WTC11 (cell line): Measurements from ENCODE around the gene PTPRU.

Source experiments
- CREB1 ChIP-seq: sonication (generic); formaldehyde crosslinking; IDR thresholded peaks from 2 replicates; pipeline ENCODE4 v1.8.0; 2023; ENCODE audit warnings: mild to moderate bottlenecking, missing genetic modification reagents
- ESRRA ChIP-seq: sonication (generic); formaldehyde crosslinking; IDR thresholded peaks from 2 replicates; pipeline ENCODE4 v1.8.1; 2022; ENCODE audit warnings: mild to moderate bottlenecking, missing genetic modification reagents, borderline replicate concordance
- KAT7 ChIP-seq: sonication (generic); formaldehyde crosslinking; IDR thresholded peaks from 2 replicates; pipeline ENCODE4 v1.8.1; 2023; ENCODE audit warnings: missing genetic modification reagents, mild to moderate bottlenecking, borderline replicate concordance
- NR2C2 ChIP-seq: sonication (generic); formaldehyde crosslinking; IDR thresholded peaks from 2 replicates; pipeline ENCODE4 v1.8.0; 2022; ENCODE audit warnings: mild to moderate bottlenecking, missing genetic modification reagents
- SP1 ChIP-seq: sonication (generic); formaldehyde crosslinking; conservative IDR thresholded peaks from 2 replicates; pipeline ENCODE4 v1.8.1; 2022; ENCODE audit warnings: missing genetic modification reagents
- ZBTB21 ChIP-seq: sonication (generic); formaldehyde crosslinking; IDR thresholded peaks from 2 replicates; pipeline ENCODE4 v1.8.1; 2023; ENCODE audit warnings: mild to moderate bottlenecking, missing genetic modification reagents, borderline replicate concordance
- ZNF121 ChIP-seq: sonication (generic); formaldehyde crosslinking; IDR thresholded peaks from 2 replicates; pipeline ENCODE4 v1.8.0; 2023; ENCODE audit warnings: missing genetic modification reagents
- TF ChIP-seq, protein P1 (sequence below): fragments of 200-600 bp; IDR thresholded peaks from 2 replicates; pipeline ENCODE4 v1.8.0; 2022; ENCODE audit warnings: antibody characterized with exemption
- TF ChIP-seq, protein P2 (sequence below): sonication (generic); formaldehyde crosslinking; IDR thresholded peaks from 2 replicates; pipeline ENCODE4 v1.8.1; 2022; ENCODE audit warnings: low read depth, missing genetic modification reagents, borderline replicate concordance
- TF ChIP-seq, protein P3 (sequence below): sonication (generic); formaldehyde crosslinking; IDR thresholded peaks from 2 replicates; pipeline ENCODE4 v1.8.1; 2023; ENCODE audit warnings: mild to moderate bottlenecking, missing genetic modification reagents, moderate library complexity
- TF ChIP-seq, protein P4 (sequence below): sonication (generic); formaldehyde crosslinking; IDR thresholded peaks from 2 replicates; pipeline ENCODE4 v1.8.0; 2023; ENCODE audit warnings: missing genetic modification reagents
- TF ChIP-seq, protein P5 (sequence below): sonication (generic); formaldehyde crosslinking; IDR thresholded peaks from 2 replicates; pipeline ENCODE4 v1.8.0; 2022; ENCODE audit warnings: mild to moderate bottlenecking, missing genetic modification reagents

DNA sequence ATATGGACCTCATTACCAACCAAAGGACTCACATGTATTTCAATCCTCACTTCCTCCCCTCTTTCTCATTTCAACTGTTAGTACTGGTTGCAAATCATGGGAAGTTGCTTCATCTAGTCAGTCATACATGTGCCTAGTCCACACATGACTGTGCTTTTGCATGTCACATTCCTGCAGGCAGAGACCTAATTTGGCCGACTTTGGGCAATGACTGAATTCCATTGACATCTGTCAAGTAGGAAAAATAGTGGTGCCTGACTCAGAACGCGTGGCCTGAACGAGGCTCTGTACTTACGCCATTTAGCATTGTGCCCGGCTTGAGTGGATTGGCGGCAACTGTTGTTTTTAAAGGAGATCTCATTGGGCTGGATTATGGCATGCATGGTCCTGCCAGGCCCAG is 18.0 kb downstream of the PTPRU start:
- no peak for TF ChIP-seq CREB1 (CRISPR knock-in tag)
- TF ChIP-seq ESRRA = no peak
- no peak for TF ChIP-seq SP1
- TF ChIP-seq, protein P1, sequence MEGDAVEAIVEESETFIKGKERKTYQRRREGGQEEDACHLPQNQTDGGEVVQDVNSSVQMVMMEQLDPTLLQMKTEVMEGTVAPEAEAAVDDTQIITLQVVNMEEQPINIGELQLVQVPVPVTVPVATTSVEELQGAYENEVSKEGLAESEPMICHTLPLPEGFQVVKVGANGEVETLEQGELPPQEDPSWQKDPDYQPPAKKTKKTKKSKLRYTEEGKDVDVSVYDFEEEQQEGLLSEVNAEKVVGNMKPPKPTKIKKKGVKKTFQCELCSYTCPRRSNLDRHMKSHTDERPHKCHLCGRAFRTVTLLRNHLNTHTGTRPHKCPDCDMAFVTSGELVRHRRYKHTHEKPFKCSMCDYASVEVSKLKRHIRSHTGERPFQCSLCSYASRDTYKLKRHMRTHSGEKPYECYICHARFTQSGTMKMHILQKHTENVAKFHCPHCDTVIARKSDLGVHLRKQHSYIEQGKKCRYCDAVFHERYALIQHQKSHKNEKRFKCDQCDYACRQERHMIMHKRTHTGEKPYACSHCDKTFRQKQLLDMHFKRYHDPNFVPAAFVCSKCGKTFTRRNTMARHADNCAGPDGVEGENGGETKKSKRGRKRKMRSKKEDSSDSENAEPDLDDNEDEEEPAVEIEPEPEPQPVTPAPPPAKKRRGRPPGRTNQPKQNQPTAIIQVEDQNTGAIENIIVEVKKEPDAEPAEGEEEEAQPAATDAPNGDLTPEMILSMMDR = no peak
- no peak for TF ChIP-seq NR2C2
- TF ChIP-seq, protein P2, sequence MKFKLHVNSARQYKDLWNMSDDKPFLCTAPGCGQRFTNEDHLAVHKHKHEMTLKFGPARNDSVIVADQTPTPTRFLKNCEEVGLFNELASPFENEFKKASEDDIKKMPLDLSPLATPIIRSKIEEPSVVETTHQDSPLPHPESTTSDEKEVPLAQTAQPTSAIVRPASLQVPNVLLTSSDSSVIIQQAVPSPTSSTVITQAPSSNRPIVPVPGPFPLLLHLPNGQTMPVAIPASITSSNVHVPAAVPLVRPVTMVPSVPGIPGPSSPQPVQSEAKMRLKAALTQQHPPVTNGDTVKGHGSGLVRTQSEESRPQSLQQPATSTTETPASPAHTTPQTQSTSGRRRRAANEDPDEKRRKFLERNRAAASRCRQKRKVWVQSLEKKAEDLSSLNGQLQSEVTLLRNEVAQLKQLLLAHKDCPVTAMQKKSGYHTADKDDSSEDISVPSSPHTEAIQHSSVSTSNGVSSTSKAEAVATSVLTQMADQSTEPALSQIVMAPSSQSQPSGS (CRISPR knock-in tag) = no peak
- no peak for TF ChIP-seq ZNF121
- TF ChIP-seq, protein P3, sequence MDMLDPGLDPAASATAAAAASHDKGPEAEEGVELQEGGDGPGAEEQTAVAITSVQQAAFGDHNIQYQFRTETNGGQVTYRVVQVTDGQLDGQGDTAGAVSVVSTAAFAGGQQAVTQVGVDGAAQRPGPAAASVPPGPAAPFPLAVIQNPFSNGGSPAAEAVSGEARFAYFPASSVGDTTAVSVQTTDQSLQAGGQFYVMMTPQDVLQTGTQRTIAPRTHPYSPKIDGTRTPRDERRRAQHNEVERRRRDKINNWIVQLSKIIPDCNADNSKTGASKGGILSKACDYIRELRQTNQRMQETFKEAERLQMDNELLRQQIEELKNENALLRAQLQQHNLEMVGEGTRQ = no peak
- TF ChIP-seq, protein P4, sequence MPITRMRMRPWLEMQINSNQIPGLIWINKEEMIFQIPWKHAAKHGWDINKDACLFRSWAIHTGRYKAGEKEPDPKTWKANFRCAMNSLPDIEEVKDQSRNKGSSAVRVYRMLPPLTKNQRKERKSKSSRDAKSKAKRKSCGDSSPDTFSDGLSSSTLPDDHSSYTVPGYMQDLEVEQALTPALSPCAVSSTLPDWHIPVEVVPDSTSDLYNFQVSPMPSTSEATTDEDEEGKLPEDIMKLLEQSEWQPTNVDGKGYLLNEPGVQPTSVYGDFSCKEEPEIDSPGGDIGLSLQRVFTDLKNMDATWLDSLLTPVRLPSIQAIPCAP (CRISPR knock-in tag) = no peak
- TF ChIP-seq, protein P5, sequence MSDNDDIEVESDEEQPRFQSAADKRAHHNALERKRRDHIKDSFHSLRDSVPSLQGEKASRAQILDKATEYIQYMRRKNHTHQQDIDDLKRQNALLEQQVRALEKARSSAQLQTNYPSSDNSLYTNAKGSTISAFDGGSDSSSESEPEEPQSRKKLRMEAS = no peak
- no peak for TF ChIP-seq KAT7 (CRISPR knock-in tag)
- TF ChIP-seq ZBTB21 (CRISPR knock-in tag) = no peak
